HEK293 (cell line): ENCODE measurements around the gene MAP2.

Experiments
- CTCF ChIA-PET: fragments of 350-600 bp; formaldehyde crosslinking; extraction: SDS; loops from one replicate; lab custom pipeline; 2021; ENCODE audit warnings: antibody characterized with exemption; lab: Yijun Ruan, JAX
- POLR2A ChIA-PET: fragments of 300-600 bp; formaldehyde crosslinking; extraction: SDS; loops from one replicate; lab custom pipeline; 2020; ENCODE audit warnings: antibody characterized with exemption, inconsistent platforms; lab: Yijun Ruan, JAX
- H3K27ac ChIP-seq: fragments of 200-500 bp; sonication (Bioruptor generic); 2 replicates; pipeline ENCODE4 v1.5.1; 2014; ENCODE audit warnings: low read depth, low read length, control low read depth, inconsistent platforms; ENCODE audit errors: extremely low read depth
- H3K36me3 ChIP-seq, 2 experiments: fragments of 200-500 bp in 1 of 2; sonication (Bioruptor generic) in 1 of 2; 1 replicate in 1 of 2; 2 replicates in 1 of 2; pipeline ENCODE4 v1.5.1; 2014 to 2017; ENCODE audit warnings: inconsistent platforms in 2 of 2, low read length in 2 of 2; ENCODE audit not compliant: control insufficient read depth in 2 of 2, insufficient read depth in 1 of 2
- H3K4me1 ChIP-seq: fragments of 200-500 bp; sonication (Bioruptor generic); 2 replicates; pipeline ENCODE4 v1.5.1; 2014; ENCODE audit warnings: mild to moderate bottlenecking, low read length, inconsistent platforms; ENCODE audit not compliant: control insufficient read depth, insufficient read depth
- H3K4me3 ChIP-seq: 2 replicates; pipeline ENCODE4 v1.5.1; 2011; ENCODE audit warnings: low read depth, mild to moderate bottlenecking, control low read depth, low read length, moderate library complexity
- H3K9me3 ChIP-seq: fragments of 200-500 bp; sonication (Bioruptor generic); 2 replicates; pipeline ENCODE4 v1.5.1; 2014; ENCODE audit warnings: low read depth, low read length, inconsistent platforms; ENCODE audit not compliant: control insufficient read depth, insufficient read depth
- HIC1 ChIP-seq: fragments of 450-650 bp; formaldehyde crosslinking; IDR thresholded peaks from 2 replicates; pipeline ENCODE4 v1.5.1; 2016; ENCODE audit warnings: missing biosample characterization, missing genetic modification characterization
- HOXC10 ChIP-seq: sonication (generic); formaldehyde crosslinking; IDR thresholded peaks from 2 replicates; pipeline ENCODE4 v1.8.1; 2023; ENCODE audit warnings: mild to moderate bottlenecking, missing genetic modification reagents
- KLF9 ChIP-seq: fragments of 450-650 bp; formaldehyde crosslinking; IDR thresholded peaks from 2 replicates; pipeline ENCODE4 v1.5.1; 2016; ENCODE audit warnings: missing biosample characterization, missing genetic modification characterization, low read depth
- MEIS1 ChIP-seq: sonication (generic); formaldehyde crosslinking; IDR thresholded peaks from 2 replicates; pipeline ENCODE4 v1.8.1; 2022; ENCODE audit warnings: missing genetic modification reagents, mild to moderate bottlenecking, borderline replicate concordance
- MZF1 ChIP-seq: fragments of 450-650 bp; formaldehyde crosslinking; IDR thresholded peaks from 2 replicates; pipeline ENCODE4 v1.5.1; 2017; ENCODE audit warnings: missing biosample characterization, missing genetic modification characterization, borderline replicate concordance
- PBX3 ChIP-seq: sonication (generic); formaldehyde crosslinking; IDR thresholded peaks from 2 replicates; pipeline ENCODE4 v1.8.1; 2022; ENCODE audit warnings: mild to moderate bottlenecking, moderate library complexity, missing genetic modification reagents
- YY1 ChIP-seq: fragments of 450-650 bp; formaldehyde crosslinking; IDR thresholded peaks from 2 replicates; pipeline ENCODE4 v1.5.1; 2018; ENCODE audit warnings: missing biosample characterization, missing genetic modification characterization
- ZBTB11 ChIP-seq: fragments of 450-650 bp; formaldehyde crosslinking; conservative IDR thresholded peaks from 2 replicates; pipeline ENCODE4 v1.5.1; 2016; ENCODE audit warnings: low read depth, missing biosample characterization, missing genetic modification characterization
- ZFP3 ChIP-seq: fragments of 450-650 bp; formaldehyde crosslinking; IDR thresholded peaks from 2 replicates; pipeline ENCODE4 v1.5.1; 2016; ENCODE audit warnings: low read depth, missing biosample characterization, missing genetic modification characterization
- ZFP37 ChIP-seq: fragments of 450-650 bp; formaldehyde crosslinking; IDR thresholded peaks from 2 replicates; pipeline ENCODE4 v1.5.1; 2016; ENCODE audit warnings: missing biosample characterization, missing genetic modification characterization
- ZFP41 ChIP-seq: fragments of 450-650 bp; formaldehyde crosslinking; IDR thresholded peaks from 2 replicates; pipeline ENCODE4 v1.5.1; 2016; ENCODE audit warnings: missing biosample characterization, missing genetic modification characterization, borderline replicate concordance
- ZIC2 ChIP-seq: fragments of 450-650 bp; formaldehyde crosslinking; IDR thresholded peaks from 2 replicates; pipeline ENCODE4 v1.5.1; 2016; ENCODE audit warnings: missing biosample characterization, missing genetic modification characterization
- ZNF114 ChIP-seq: fragments of 450-650 bp; formaldehyde crosslinking; IDR thresholded peaks from 2 replicates; pipeline ENCODE4 v1.5.0; 2017; ENCODE audit warnings: missing biosample characterization, missing genetic modification characterization
- ZNF16 ChIP-seq: fragments of 450-650 bp; formaldehyde crosslinking; IDR thresholded peaks from 2 replicates; pipeline ENCODE4 v1.5.1; 2016; ENCODE audit warnings: low read depth, missing biosample characterization, missing genetic modification characterization
- ZNF24 ChIP-seq: fragments of 450-650 bp; formaldehyde crosslinking; IDR thresholded peaks from 2 replicates; pipeline ENCODE4 v1.5.1; 2016; ENCODE audit warnings: missing biosample characterization, missing genetic modification characterization
- ZNF26 ChIP-seq: fragments of 450-650 bp; formaldehyde crosslinking; IDR thresholded peaks from 2 replicates; pipeline ENCODE4 v1.5.1; 2016; ENCODE audit warnings: missing biosample characterization, missing genetic modification characterization
- ZNF362 ChIP-seq: fragments of 450-650 bp; formaldehyde crosslinking; IDR thresholded peaks from 2 replicates; pipeline ENCODE4 v1.5.1; 2016; ENCODE audit warnings: missing biosample characterization, missing genetic modification characterization
- ZNF473 ChIP-seq: fragments of 450-650 bp; formaldehyde crosslinking; IDR thresholded peaks from 2 replicates; pipeline ENCODE4 v1.5.1; 2017; ENCODE audit warnings: missing biosample characterization, missing genetic modification characterization
- ZNF600 ChIP-seq: fragments of 450-650 bp; formaldehyde crosslinking; IDR thresholded peaks from 2 replicates; pipeline ENCODE4 v1.5.1; 2016; ENCODE audit warnings: missing biosample characterization, missing genetic modification characterization
- ZNF639 ChIP-seq: fragments of 450-650 bp; formaldehyde crosslinking; IDR thresholded peaks from 2 replicates; pipeline ENCODE4 v1.5.1; 2016; ENCODE audit warnings: missing biosample characterization, missing genetic modification characterization
- ZNF658 ChIP-seq: fragments of 450-650 bp; formaldehyde crosslinking; IDR thresholded peaks from 2 replicates; pipeline ENCODE4; 2016; ENCODE audit warnings: missing biosample characterization, missing genetic modification characterization
- ZNF664 ChIP-seq: fragments of 450-650 bp; formaldehyde crosslinking; IDR thresholded peaks from 2 replicates; pipeline ENCODE4 v1.5.1; 2016; ENCODE audit warnings: missing biosample characterization, missing genetic modification characterization
- ZNF707 ChIP-seq: fragments of 450-650 bp; formaldehyde crosslinking; IDR thresholded peaks from 2 replicates; pipeline ENCODE4 v1.5.1; 2016; ENCODE audit warnings: missing biosample characterization, missing genetic modification characterization
- ZNF768 ChIP-seq: fragments of 450-650 bp; formaldehyde crosslinking; IDR thresholded peaks from 2 replicates; pipeline ENCODE4 v1.5.1; 2018; ENCODE audit warnings: missing biosample characterization, mild to moderate bottlenecking, missing genetic modification characterization
- ZNF791 ChIP-seq: fragments of 450-650 bp; formaldehyde crosslinking; IDR thresholded peaks from 2 replicates; pipeline ENCODE4 v1.5.1; 2016; ENCODE audit warnings: missing biosample characterization, missing genetic modification characterization
- ZSCAN23 ChIP-seq: fragments of 450-650 bp; formaldehyde crosslinking; IDR thresholded peaks from 2 replicates; pipeline ENCODE4 v1.5.1; 2016; ENCODE audit warnings: missing biosample characterization, missing genetic modification characterization

Gene MAP2

GRCh38 chr2:209637293-209637692 lies 213.4 kb downstream of the MAP2 start:
- TF ChIP-seq ZNF362 (tag by site-specific recombination) (no peak), ZNF791 (tag by site-specific recombination) (no peak), ZNF26 (no peak), MEIS1 (CRISPR knock-in tag) (no peak), ZFP41 (no peak), ZFP3 (no peak), ZNF768 (tag by site-specific recombination) (no peak), ZBTB11 (tag by site-specific recombination) (no peak), HIC1 (tag by site-specific recombination) (no peak), KLF9 (tag by site-specific recombination) (no peak), YY1 (tag by site-specific recombination) (no peak), ZNF658 (tag by site-specific recombination) (no peak), ZNF707 (tag by site-specific recombination) (no peak)
- CTCF ChIA-PET = no interaction called here
- POLR2A ChIA-PET = no interaction called here

GRCh38 chr2:209638346-209638745 lies 214.5 kb downstream of the MAP2 start:
- no peak overlapping the region for H3K27ac ChIP-seq
- CTCF ChIA-PET = no interaction called here
- H3K4me3 ChIP-seq = no peak overlapping the region
- H3K36me3 ChIP-seq = no peaks in the 10 kb centered on the region
- no peaks in the 10 kb centered on the region for H3K9me3 ChIP-seq
- TF ChIP-seq ZNF24 (tag by site-specific recombination) = no peak
- no peak for TF ChIP-seq ZFP37 (tag by site-specific recombination)
- no peak for TF ChIP-seq ZNF473
- TF ChIP-seq ZNF639 (tag by site-specific recombination) = no peak
- no peak for TF ChIP-seq ZSCAN23 (tag by site-specific recombination)
- TF ChIP-seq MZF1 (tag by site-specific recombination) = no peak
- TF ChIP-seq ZNF664 = no peak
- no peak for TF ChIP-seq ZIC2 (tag by site-specific recombination)
- TF ChIP-seq ZNF114 (tag by site-specific recombination) = no peak
- no peak for TF ChIP-seq HOXC10 (CRISPR knock-in tag)
- no peak for TF ChIP-seq PBX3 (CRISPR knock-in tag)
- no peak for TF ChIP-seq ZNF16
- no peak for TF ChIP-seq ZNF600 (tag by site-specific recombination)
- TF ChIP-seq, all 188 proteins: peak for 0
- POLR2A ChIA-PET = no interaction called here
- H3K4me1 ChIP-seq = no peaks in the 10 kb centered on the region

More at GRCh38 chr2:209637293-209637692, 213.4 kb downstream of the MAP2 start:
- Histone ChIP-seq H3K4me1 (no peaks in the 10 kb centered on the region), H3K9me3 (no peaks in the 10 kb centered on the region), H3K4me3 (no peak overlapping the region), H3K36me3 (no peaks in the 10 kb centered on the region), H3K27ac (no peak overlapping the region)
